Body of pancreas (tissue), 4 donors: ENCODE measurements around the gene PRTG.

Experiments used
- POLR2A ChIP-seq, 3 donors: fragments of 450-650 bp; IDR thresholded peaks; one replicate each; pipeline ENCODE4 v1.6.1; 2016; ENCODE audit warnings: antibody characterized with exemption in 3 of 3, mild to moderate bottlenecking in 2 of 3
- TF ChIP-seq, protein P1 (sequence below), 7 experiments: fragments of 450-650 bp in 4 of 7; fragments of 200-600 bp in 3 of 7; sonication (generic) in 3 of 7; IDR thresholded peaks; one replicate each; pipeline ENCODE4 v1.5.1; 2016 to 2019; ENCODE audit warnings: antibody characterized with exemption in 7 of 7

DNA sequence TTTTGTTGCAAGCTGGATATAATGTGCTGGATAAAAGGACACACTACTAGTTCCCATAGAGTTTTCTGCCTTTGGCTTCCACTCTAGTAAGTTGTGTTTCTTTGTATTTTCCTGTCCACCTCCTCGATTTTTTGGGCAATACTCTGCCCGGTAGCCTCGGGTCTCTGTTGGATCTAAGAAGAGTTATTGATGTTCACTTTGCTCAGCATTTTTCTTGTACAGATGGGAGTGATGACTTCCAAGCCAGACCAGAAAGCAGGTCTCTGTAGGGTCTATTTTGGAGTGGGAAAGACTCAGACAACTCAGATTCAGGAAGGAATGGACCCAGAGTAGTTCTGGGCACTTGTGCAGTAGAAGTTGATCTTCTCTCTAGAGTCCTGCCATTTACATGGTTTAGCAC is 36.0 kb upstream of the PRTG start:
- TF ChIP-seq, protein P1, sequence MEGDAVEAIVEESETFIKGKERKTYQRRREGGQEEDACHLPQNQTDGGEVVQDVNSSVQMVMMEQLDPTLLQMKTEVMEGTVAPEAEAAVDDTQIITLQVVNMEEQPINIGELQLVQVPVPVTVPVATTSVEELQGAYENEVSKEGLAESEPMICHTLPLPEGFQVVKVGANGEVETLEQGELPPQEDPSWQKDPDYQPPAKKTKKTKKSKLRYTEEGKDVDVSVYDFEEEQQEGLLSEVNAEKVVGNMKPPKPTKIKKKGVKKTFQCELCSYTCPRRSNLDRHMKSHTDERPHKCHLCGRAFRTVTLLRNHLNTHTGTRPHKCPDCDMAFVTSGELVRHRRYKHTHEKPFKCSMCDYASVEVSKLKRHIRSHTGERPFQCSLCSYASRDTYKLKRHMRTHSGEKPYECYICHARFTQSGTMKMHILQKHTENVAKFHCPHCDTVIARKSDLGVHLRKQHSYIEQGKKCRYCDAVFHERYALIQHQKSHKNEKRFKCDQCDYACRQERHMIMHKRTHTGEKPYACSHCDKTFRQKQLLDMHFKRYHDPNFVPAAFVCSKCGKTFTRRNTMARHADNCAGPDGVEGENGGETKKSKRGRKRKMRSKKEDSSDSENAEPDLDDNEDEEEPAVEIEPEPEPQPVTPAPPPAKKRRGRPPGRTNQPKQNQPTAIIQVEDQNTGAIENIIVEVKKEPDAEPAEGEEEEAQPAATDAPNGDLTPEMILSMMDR (IDR thresholded peaks at IDR 0.05): no peak
- TF ChIP-seq POLR2A (IDR thresholded peaks at IDR 0.05): no peak
